Activated B cell treated with CpG ODN at 0.5 μM for 24 hours (primary cell): ENCODE results near the gene ESM1. TPM values are rescaled to one million over a fixed set of nuclear protein-coding genes. Genes with fewer than 3 reads are reported as not detected.

Source experiments
- ATAC-seq: fragments of 200-7000 bp; cut with Tn5 transposase; one replicate; pipeline ENCODE4 v1.10.0; 2021; ENCODE audit warnings: low read depth, mild to moderate bottlenecking, moderate library complexity
- CTCF ChIA-PET: fragments of 350-600 bp; sonication (Branson Sonifier 250); formaldehyde crosslinking; loops from one replicate; lab custom pipeline; 2021; ENCODE audit warnings: antibody characterized with exemption; lab: Charles Lee
- POLR2A ChIA-PET: fragments of 350-600 bp; sonication (Branson Sonifier 250); formaldehyde crosslinking; loops from one replicate; lab custom pipeline; 2021; ENCODE audit warnings: antibody characterized with exemption; lab: Charles Lee
- DNase-seq: peaks from one replicate; pipeline ENCODE4 v3.0.0; 2022
- H3K27ac Mint-ChIP-seq: one replicate; pipeline ENCODE4 v1.8.0; 2020; ENCODE audit warnings: mixed read lengths
- H3K27me3 Mint-ChIP-seq: one replicate; pipeline ENCODE4 v1.8.0; 2021; ENCODE audit warnings: mixed read lengths
- H3K36me3 Mint-ChIP-seq: one replicate; pipeline ENCODE4 v1.8.0; 2021; ENCODE audit warnings: low read depth, mixed read lengths
- H3K4me1 Mint-ChIP-seq: one replicate; pipeline ENCODE4 v1.8.0; 2021; ENCODE audit warnings: mixed read lengths
- H3K4me3 Mint-ChIP-seq: one replicate; pipeline ENCODE4 v1.8.0; 2020; ENCODE audit warnings: mild to moderate bottlenecking, mixed read lengths
- H3K9me3 Mint-ChIP-seq: one replicate; pipeline ENCODE4 v1.8.0; 2020; ENCODE audit warnings: mixed read lengths
- intact Hi-C: fragments of 100-400 bp; cut with micrococcal nuclease; formaldehyde crosslinking; loops from one replicate; pipeline ENCODE4 v1.15.1; 2024
- total RNA-seq: library from RNA; stranded (reverse); gene quantifications from 2 replicates; pipeline ENCODE4 v1.2.3, GENCODE V29; 2022
- TF ChIP-seq, protein P1 (sequence below): fragments of 200-600 bp; IDR thresholded peaks from one replicate; pipeline ENCODE4 v1.8.0; 2022; ENCODE audit warnings: antibody characterized with exemption, mild to moderate bottlenecking

Gene ESM1
- total RNA-seq, 1 donor from 2014 or later = not detected

DNA sequence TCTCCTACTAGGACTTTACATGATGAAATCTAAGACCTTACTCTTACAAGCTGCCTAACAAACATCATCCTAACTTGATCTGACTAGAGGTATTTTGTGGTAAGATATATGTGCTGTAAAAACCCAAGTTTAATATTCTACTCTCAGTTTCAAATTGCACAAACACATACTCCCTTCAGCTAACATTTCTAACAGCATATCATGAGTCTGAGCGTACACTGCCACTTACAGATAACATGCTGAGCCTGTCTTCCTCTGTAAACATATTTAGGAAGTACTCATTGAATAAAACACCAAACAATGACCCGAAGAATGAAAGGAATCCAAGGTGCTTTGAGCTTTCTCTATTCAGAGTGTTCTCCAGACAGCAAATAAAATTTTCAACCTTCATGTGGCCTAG is 7.9 kb upstream of the ESM1 start:
- H3K27ac Mint-ChIP-seq = no peak overlapping the region
- H3K4me1 Mint-ChIP-seq = no peaks in the 10 kb centered on the region
- no peaks in the 10 kb centered on the region for H3K36me3 Mint-ChIP-seq
- intact Hi-C loops = no loop called here
- H3K9me3 Mint-ChIP-seq = peaks cover 2% of the 10 kb centered on the region
- DNase-seq (no peak), ATAC-seq (no peak)
- ChIA-PET POLR2A (no interaction called here), CTCF (no interaction called here)
- peaks cover 2% of the 10 kb centered on the region for H3K27me3 Mint-ChIP-seq
- H3K4me3 Mint-ChIP-seq = no peak overlapping the region
- TF ChIP-seq, protein P1, sequence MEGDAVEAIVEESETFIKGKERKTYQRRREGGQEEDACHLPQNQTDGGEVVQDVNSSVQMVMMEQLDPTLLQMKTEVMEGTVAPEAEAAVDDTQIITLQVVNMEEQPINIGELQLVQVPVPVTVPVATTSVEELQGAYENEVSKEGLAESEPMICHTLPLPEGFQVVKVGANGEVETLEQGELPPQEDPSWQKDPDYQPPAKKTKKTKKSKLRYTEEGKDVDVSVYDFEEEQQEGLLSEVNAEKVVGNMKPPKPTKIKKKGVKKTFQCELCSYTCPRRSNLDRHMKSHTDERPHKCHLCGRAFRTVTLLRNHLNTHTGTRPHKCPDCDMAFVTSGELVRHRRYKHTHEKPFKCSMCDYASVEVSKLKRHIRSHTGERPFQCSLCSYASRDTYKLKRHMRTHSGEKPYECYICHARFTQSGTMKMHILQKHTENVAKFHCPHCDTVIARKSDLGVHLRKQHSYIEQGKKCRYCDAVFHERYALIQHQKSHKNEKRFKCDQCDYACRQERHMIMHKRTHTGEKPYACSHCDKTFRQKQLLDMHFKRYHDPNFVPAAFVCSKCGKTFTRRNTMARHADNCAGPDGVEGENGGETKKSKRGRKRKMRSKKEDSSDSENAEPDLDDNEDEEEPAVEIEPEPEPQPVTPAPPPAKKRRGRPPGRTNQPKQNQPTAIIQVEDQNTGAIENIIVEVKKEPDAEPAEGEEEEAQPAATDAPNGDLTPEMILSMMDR = no peak

DNA sequence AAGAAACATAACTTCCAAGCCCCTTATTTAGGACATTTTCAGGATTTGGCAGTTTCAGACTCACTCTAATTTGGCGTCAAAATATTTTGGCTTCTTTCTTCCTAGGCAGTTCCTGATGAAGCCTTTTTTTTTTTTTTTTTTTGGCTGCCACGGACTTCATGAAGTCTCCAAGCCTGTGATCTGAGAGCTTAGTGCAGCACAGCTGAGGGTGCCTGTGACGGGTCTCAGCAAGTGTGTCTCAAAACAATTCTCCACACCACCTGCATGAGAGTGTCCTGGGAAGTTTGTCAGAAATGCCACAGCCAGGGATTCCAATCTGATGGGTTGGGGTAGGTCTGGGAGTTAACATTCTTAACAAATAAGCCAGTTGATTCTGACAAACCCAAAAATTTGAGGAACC is 6.0 kb upstream of the ESM1 start:
- Mint-ChIP-seq H3K27me3 (peaks cover 4% of the 10 kb centered on the region), H3K9me3 (peaks cover 2% of the 10 kb centered on the region), H3K27ac (no peak overlapping the region), H3K4me1 (no peaks in the 10 kb centered on the region), H3K4me3 (no peak overlapping the region), H3K36me3 (no peaks in the 10 kb centered on the region)
- DNase-seq (no peak), ATAC-seq (no peak)
- TF ChIP-seq, protein P1 = no peak
- POLR2A ChIA-PET = no interaction called here
- CTCF ChIA-PET = no interaction called here
- intact Hi-C loops = no loop called here

DNA sequence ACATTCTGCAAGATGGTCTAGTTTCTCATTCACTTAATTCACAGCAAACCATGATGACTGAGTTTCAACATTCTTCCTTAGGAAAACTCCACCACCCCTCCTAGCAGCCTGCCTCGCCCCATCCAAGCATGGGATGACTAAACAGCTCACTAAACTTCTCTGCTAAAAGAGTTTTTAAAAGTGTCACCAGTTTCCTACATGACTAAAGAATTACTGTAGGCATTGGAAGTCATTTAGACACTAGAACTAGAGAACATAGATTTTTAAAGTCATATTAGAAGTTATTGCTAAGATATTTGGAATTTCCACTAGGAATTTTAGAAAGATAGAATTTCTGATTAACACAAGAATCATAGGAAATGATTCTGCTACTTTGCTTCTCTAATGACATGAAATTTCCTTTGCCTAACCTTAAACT is 5.5 kb upstream of the ESM1 start:
- H3K4me1 Mint-ChIP-seq = no peaks in the 10 kb centered on the region
- TF ChIP-seq, protein P1 = no peak
- ATAC-seq (no peak), DNase-seq (no peak)
- no peak overlapping the region for H3K27ac Mint-ChIP-seq
- intact Hi-C loops = no loop called here
- ChIA-PET POLR2A (no interaction called here), CTCF (no interaction called here)
- peaks cover 2% of the 10 kb centered on the region for H3K9me3 Mint-ChIP-seq
- no peaks in the 10 kb centered on the region for H3K36me3 Mint-ChIP-seq
- no peak overlapping the region for H3K4me3 Mint-ChIP-seq
- H3K27me3 Mint-ChIP-seq = peaks cover 9% of the 10 kb centered on the region

DNA sequence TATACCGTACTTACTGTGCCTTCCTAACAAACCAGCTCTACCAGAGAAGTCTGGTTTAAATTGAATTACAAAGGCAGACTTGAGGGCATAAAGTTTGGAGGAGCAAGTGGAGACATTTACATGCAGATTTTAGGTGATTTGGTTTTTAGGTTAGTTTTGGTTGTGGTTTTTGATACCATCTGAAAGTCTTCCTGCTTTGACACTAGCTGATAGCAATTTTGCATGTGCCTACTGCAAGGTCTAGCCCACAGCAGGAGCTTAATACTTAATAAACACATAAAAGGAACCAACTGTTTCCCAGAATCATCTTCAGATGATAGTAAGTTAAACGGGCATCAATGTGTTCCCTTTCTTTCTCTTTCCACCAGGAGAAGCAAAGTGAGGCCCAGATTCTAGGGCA is 3.4 kb upstream of the ESM1 start:
- H3K4me1 Mint-ChIP-seq = no peaks in the 10 kb centered on the region
- ATAC-seq = no peak
- POLR2A ChIA-PET = no interaction called here

DNA sequence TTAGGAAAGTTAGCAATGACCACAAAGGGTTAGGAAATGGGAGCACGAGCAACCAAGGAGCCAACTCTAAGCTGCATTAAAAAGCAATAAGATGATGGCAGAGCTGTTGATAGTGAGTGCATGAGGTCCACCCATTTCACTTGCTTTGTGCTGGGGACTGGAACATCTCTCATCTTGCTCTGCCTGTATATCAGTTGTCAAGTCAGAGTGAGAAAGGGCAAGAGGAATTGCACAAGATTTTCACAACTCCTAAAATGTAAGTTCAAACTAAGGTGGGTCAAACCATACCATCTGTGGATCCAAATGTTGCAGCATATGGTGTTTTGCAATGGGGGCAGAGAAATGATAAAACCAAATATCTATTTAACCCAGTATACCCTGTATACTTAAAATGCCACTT is 2.8 kb upstream of the ESM1 start:
- H3K27me3 Mint-ChIP-seq = peaks cover 20% of the 10 kb centered on the region
- no peaks in the 10 kb centered on the region for H3K4me1 Mint-ChIP-seq
- H3K4me3 Mint-ChIP-seq = no peak overlapping the region
- ATAC-seq = no peak
- ChIA-PET CTCF (interaction anchor here (0.5 kb wide), 1 partner anchor 648 kb away, joined by 3 read pairs; no protein-coding TSS in a partner anchor), POLR2A (no interaction called here)
- no peak for DNase-seq
- no peaks in the 10 kb centered on the region for H3K36me3 Mint-ChIP-seq
- H3K27ac Mint-ChIP-seq = no peak overlapping the region
- H3K9me3 Mint-ChIP-seq = peaks cover 2% of the 10 kb centered on the region
- intact Hi-C loops = no loop called here
- TF ChIP-seq, protein P1 = no peak

More for the DNA sequence above, 3.4 kb upstream of the ESM1 start:
- H3K4me3 Mint-ChIP-seq = no peak overlapping the region
- H3K27me3 Mint-ChIP-seq = peaks cover 20% of the 10 kb centered on the region
- TF ChIP-seq, protein P1 = no peak
- intact Hi-C loops = no loop called here
- CTCF ChIA-PET = interaction anchor here (0.5 kb wide), 1 partner anchor 649 kb away, joined by 3 read pairs; no protein-coding TSS in a partner anchor
- H3K9me3 Mint-ChIP-seq = peaks cover 2% of the 10 kb centered on the region
- H3K36me3 Mint-ChIP-seq = no peaks in the 10 kb centered on the region
- no peak overlapping the region for H3K27ac Mint-ChIP-seq
- no peak for DNase-seq
